Sigmoid colon (tissue), 7 donors: Measurements from ENCODE around the gene MRPL47. TPM values are rescaled to one million over a fixed set of nuclear protein-coding genes. Genes with fewer than 3 reads are reported as not detected.

ENCODE experiments used
- polyA plus RNA-seq, 3 donors: library from polyadenylated mRNA; stranded (reverse); fragments of 200-250 nt; gene quantifications; one replicate each; pipeline ENCODE4 v1.2.3, GENCODE V29; 2013
- small RNA-seq, 3 donors: library from RNA; depleted of rRNA; stranded (forward); fragments of <200 nt; gene quantifications; one replicate each; pipeline ENCODE3, GENCODE V24; 2016
- total RNA-seq, 4 donors: library from RNA; depleted of rRNA; stranded (reverse); fragments of >200 nt; gene quantifications; one replicate each; pipeline ENCODE4 v1.1.0, GENCODE V29; 2016
- donor health status: healthy with polysubstance abuse.
- donor health status: Bipolar disorder and iron deficiency.
- donor health status: healthy.

MRPL47 gene
- total and polyA plus RNA-seq, 7 donors = 26.0 to 58.5 (median 45.6) TPM

Small RNA genes lying within 50 kb of the gene (small RNA-seq; reads per million reads assigned to genes)
- gene AC090425.1 (0 reads per million in 3 donors), gene RF01210 (0 reads per million in 3 donors)

Other genes with a start within 250 kb of the MRPL47 start
- 10 to 100 TPM; 32.5 to 44.3 (median 37.4) TPM for gene GNB4, start 153.2 kb downstream of the MRPL47 start, total RNA-seq
- gene GNB4, start 153.2 kb downstream of the MRPL47 start, polyA plus RNA-seq = 1 to 10 TPM; 3.6 to 7.9 (median 4.4) TPM
- gene ACTL6A, start 41.7 kb downstream of the MRPL47 start, total RNA-seq = 10 to 100 TPM; 28.8 to 65.7 (median 50.3) TPM
- 10 to 100 TPM; 31.8 to 38.6 (median 35.4) TPM for gene ACTL6A, start 41.7 kb downstream of the MRPL47 start, polyA plus RNA-seq
- 100 to 1,000 TPM; 107 to 216 (median 193) TPM for gene NDUFB5, start 156 bp upstream of the MRPL47 start, total RNA-seq
- 100 to 1,000 TPM; 106 to 184 (median 147) TPM for gene NDUFB5, start 156 bp upstream of the MRPL47 start, polyA plus RNA-seq
- 10 to 100 TPM in 1 of 4 donors, 1 to 10 TPM in 3; 7.2 to 11.1 (median 8.5) TPM for gene USP13, start 48.4 kb upstream of the MRPL47 start, total RNA-seq
- gene USP13, start 48.4 kb upstream of the MRPL47 start, polyA plus RNA-seq = 1 to 10 TPM in 2 of 3 donors, under 1 TPM in 1; 0.69 to 2.3 (median 1.2) TPM